EH (cell line): ENCODE measurements around the gene FAM228B.
"Not testable (repeated sequence)": the region's sequence is repeated elsewhere in the genome, so short reads cannot be mapped to it uniquely, and the experiment has no call there.

Experiments used
- DNase-seq: peaks from one replicate; pipeline ENCODE4 v3.0.0-alpha.2; 2015; ENCODE audit warnings: low read depth

The FAM228B gene

DNA sequence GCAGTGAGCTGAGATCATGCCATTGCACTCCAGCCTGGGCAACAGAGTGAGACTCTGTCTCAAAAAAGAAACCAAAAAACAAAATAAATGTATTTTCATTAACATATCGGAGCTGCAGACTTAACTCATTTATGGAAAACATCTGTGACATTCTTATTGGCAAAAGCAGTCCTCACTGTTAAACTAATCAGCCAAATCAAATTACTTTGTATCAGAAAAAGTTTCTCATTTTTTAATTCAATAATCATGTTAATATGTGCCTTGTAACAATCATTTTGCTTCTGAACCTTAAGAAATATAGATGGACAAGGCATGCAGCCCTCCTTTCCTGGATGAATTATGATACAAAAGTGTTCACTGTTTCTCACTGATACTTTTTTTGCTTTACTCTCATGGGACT lies 20.6 kb upstream of the FAM228B start:
- no peak for DNase-seq

GRCh38 chr2:24104110-24104650 lies 19.1 kb upstream of the FAM228B start:
- no peak for DNase-seq

DNA sequence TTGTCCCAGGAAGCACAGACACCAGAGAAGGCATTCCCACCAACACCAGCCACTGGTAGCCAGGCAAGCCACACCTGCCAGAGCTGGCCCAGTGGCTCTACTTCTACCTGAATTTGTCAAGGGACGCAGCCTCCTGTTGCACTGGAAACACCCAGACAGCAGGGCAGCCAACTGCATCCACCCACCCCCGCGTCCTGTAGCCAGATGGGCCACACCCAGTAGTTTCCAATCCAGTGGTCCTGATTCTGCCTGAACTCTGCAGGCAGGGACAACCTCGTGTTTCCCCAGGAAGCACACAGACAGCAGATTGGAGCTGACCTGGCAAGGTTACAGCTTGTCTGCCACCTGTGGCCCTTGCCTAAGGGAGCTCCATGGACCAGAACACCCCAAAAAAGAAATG lies 18.4 kb upstream of the FAM228B start:
- DNase-seq = no peak

- peak; percentile 33 for DNase-seq
Observed at GRCh38 chr2:24105816-24106215, 17.5 kb upstream of the FAM228B start.

- no peak for DNase-seq
Observed at GRCh38 chr2:24106786-24107185, 16.5 kb upstream of the FAM228B start.

- DNase-seq = no peak
Observed at GRCh38 chr2:24107336-24107735, 15.9 kb upstream of the FAM228B start.

DNA sequence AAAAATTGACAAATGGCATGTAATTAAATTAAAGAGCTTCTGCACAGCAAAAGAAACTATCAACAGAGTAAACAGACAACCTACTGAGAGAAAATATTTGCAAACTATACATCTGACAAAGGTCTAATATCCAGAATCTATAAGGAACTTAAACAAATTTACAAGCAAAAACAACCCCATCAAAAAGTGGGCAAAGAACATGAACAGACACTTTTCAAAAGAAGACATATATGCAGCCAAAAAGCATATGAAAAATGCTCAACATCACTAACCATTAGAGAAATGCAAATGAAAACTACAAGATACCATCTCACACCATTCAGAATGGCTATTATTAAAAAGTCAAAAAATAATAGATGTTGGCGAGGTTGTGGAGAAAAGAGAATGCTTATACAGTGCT lies 13.8 kb upstream of the FAM228B start:
- not testable (repeated sequence) for DNase-seq

DNA sequence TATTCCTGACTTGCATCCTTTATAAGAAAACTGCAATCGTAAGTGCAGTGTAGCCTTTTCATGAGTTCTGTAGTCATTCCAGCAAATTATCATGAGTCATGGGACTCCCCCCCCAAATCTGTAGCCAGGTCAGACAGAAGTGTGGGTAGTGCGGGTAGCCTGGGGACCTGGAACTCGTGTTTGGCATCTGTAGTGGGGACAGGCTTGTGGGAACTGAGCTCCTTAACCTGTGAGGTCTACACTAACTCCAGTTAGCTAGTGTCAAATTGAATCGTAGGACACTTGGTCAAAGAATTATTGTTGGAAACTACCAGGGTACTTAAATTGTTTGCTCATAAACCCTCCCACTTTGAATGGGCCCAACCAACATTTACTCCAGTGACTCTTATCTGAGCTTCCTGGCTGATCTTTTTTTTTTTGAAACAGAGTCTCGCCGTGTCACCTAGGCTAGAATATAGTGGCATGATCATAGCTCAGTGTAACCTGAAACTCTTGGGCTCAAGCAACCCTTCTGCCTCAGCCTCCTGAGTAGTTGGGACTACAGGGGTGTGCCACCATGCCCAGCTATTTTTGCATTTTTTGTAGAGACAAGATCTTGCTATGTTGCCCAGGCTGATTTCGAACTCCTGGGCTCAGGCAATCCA lies 12.5 kb upstream of the FAM228B start:
- no peak for DNase-seq

GRCh38 chr2:24111407-24111901 lies 11.8 kb upstream of the FAM228B start:
- peak; percentile 51 for DNase-seq

DNA sequence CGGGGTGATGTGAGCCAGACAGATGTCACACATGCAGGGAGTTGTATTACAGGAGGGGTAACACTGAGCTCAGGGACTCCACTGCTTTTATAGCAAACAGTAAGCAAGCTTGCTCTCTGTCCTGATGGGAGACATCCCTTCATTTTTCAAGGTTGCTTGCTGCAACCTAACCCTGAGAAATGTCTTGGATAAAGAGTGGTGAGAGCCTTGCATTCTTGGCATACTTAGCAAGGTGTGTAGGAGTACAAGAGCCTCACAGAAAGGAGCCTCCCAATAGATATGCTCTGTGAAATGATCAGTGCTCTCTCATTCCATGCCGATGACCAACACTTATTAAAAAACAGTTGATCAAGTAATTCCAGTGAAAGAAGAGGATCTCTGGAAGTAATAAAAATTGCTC lies 8.2 kb upstream of the FAM228B start:
- DNase-seq = peak; percentile 30

DNA sequence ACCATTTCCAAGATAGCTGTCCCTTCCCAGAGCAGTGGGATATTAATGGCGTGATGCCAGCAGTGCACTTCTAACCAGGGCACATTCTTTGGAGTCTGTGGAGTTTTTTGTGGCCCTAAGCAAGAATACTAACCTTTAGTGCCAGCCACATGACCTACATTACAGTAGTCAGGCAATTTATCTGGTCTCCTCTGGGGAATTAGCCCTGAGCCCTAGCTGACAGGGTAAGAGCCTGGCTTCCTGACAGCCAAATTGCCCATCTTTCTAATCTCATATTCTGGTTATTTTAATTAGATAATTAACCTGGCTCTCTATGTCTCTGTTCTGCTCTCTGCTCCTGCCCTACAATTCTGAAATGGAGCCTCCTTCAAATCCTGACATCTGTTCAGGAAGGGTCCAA lies 5.4 kb upstream of the FAM228B start:
- DNase-seq = no peak

DNA sequence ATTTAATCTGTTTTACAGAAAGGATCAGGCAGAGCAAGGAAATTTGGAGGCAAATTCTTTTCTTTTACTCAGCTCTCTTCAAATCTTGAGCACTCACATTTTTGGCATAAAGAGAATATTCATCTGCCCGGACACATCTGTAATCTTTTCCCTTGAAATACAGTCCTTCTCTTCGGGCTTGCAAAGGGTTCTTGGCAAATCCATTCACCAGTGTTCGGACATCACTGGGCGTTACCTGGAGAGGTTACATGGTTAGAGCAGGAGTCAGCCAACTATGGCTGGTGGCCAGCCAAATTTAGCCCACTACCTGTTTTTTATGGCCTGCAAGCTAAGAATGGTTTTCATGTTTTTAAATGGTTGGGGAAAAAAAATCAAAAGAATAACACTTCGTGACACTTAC lies 2.2 kb upstream of the FAM228B start:
- DNase-seq = no peak

DNA sequence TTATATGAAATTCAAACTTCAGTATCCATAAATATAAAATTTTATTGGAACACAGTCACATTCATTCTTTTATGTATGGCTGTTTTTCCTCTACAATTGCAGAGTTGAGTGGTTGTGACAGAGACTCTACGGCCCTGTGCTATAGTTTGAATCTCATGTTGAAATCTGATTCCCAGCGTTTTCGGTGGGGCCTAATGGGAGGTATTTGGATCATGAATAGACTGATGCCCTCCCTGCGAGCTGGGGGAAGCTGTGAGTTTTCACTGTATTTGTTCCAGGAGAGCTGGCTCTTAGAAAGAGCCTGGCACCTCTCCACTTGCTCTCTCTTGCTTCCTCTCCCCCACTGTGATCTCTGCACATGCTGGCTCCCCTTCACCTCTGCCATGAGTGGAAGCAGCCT lies 1.8 kb upstream of the FAM228B start:
- no peak for DNase-seq

GRCh38 chr2:24122366-24123194 lies 689 bp upstream of the FAM228B start:
- no peak for DNase-seq

GRCh38 chr2:24123922-24124580 lies 782 bp downstream of the FAM228B start:
- peak; percentile 49 for DNase-seq

DNA sequence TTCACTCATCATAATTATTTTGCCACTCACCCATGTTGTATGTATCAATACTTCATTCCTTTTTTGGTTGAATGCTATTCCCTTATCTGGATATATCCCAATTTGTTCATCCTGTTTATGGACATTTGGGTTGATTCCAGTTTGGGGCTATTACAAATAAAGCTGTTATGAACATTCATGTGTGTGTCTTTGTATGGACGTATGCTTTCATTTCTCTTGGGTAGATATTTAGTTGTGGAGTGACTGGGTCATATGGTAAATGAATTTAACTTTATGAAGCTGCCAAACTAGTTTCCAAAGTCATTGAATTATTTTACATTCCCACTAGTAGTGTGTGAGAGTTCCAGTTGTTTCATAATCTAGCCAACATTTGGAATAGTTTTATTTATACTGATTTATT lies 2.7 kb downstream of the FAM228B start:
- DNase-seq = no peak

- DNase-seq = no peak
Observed at GRCh38 chr2:24132543-24132942, 9.3 kb downstream of the FAM228B start.

GRCh38 chr2:24140305-24140704 lies 17.0 kb downstream of the FAM228B start:
- not testable (repeated sequence) for DNase-seq

DNA sequence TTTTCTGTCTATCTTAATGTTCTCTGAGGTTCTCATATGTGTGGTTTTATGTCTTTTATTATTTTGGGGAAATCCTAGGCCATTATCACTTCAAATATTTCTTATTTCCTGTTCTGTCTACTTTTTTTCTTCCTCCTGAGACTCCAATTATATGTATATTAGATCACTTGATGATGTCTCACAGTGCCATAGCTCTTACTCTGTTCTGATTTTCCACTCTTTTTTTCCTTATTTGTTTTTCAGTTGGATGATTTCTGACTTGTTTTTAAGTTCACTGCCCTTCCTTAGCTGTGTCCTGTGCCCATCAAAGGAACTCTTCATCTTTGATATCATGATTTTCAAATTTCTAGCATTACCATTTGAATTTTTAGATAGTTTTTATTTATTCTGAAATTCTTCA lies 24.1 kb downstream of the FAM228B start:
- DNase-seq = no peak

DNA sequence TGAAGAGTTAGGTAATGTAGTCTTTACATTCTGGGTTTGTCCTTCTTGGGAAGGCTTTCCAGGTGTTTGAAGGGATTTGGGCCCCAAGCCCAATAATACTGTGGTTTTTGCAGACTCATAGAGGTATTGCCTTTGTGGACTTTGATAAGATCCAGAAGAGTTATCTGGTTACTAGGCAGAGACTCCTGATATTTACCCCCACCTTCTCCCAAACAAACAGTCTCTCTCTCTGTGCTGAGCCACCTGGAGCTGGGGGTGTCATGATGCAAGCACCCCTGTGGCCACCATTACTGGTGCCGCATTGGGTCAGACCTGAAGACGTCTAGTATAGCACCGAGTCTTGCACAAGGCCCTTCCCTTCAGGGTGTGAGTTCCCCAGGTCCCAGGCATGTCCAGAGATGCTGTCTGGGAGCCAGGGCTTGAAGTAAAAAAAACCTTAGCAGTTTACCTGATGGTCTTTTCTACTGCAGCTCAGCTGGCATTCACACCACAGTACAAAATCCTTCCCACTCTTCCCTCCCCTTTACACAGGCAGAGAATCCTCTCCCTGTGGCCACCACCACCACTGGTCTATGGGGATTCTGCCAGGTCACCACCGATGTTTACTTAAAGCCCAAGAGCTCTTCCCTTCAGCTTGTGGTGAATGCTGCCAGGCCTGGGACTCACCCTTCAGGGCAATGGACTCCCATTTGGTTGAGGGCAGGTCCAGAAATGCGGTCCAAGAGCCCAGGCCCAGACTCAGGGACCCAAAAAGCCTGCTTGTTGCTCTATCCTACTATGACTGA lies 29.3 kb downstream of the FAM228B start:
- no peak for DNase-seq

GRCh38 chr2:24153478-24153877 lies 30.2 kb downstream of the FAM228B start:
- no peak for DNase-seq

GRCh38 chr2:24158131-24158530 lies 34.9 kb downstream of the FAM228B start:
- DNase-seq = no peak
